Fibroblast of lung (primary cell): ENCODE data around the gene EIF5. TPM values are rescaled to one million over a fixed set of nuclear protein-coding genes. Genes with fewer than 3 reads are reported as not detected.
"Not testable (repeated sequence)": the region's sequence is repeated elsewhere in the genome, so short reads cannot be mapped to it uniquely, and the experiment has no call there.

Experiments used
- DNase-seq, 2 donors: peaks; one replicate each; pipeline versions ENCODE4 v3.0.0 to v3.0.0-alpha.2; 2010; ENCODE audit warnings: low read depth in 2 of 2
- H2AFZ ChIP-seq: 2 replicates; pipeline ENCODE4 v1.5.1; 2012; ENCODE audit warnings: low read length, control low read depth, inconsistent platforms
- H3K27ac ChIP-seq: 2 replicates; pipeline ENCODE4 v1.5.1; 2011; ENCODE audit warnings: low read length, control low read depth; ENCODE audit not compliant: insufficient read depth
- H3K27me3 ChIP-seq: 2 replicates; pipeline ENCODE4 v1.5.1; 2011; ENCODE audit warnings: mild to moderate bottlenecking, low read length; ENCODE audit not compliant: control insufficient read depth, insufficient read depth
- H3K36me3 ChIP-seq: 2 replicates; pipeline ENCODE4 v1.5.1; 2011; ENCODE audit warnings: low read length; ENCODE audit not compliant: control insufficient read depth, insufficient read depth
- H3K4me1 ChIP-seq: 2 replicates; pipeline ENCODE4 v1.5.1; 2011; ENCODE audit warnings: low read length; ENCODE audit not compliant: control insufficient read depth, insufficient read depth; ENCODE audit errors: extremely low read depth
- H3K4me2 ChIP-seq: 2 replicates; pipeline ENCODE4 v1.5.1; 2011; ENCODE audit warnings: low read length, control low read depth; ENCODE audit not compliant: insufficient read depth; ENCODE audit errors: extremely low read depth
- H3K4me3 ChIP-seq, 4 experiments: fragments of 200-600 bp in 1 of 4; sonication (generic) in 1 of 4; replicated peaks in 1 of 4; 2 replicates each; pipeline ENCODE4 v1.5.1; 2011 to 2016; ENCODE audit warnings: low read length in 4 of 4, low read depth in 3 of 4, mild to moderate bottlenecking in 3 of 4, control low read depth in 2 of 4, inconsistent platforms in 1 of 4, mixed read lengths in 1 of 4; ENCODE audit not compliant: insufficient read depth in 1 of 4; ENCODE audit errors: control extremely low read depth in 1 of 4
- H3K79me2 ChIP-seq: 2 replicates; pipeline ENCODE4 v1.5.1; 2012; ENCODE audit warnings: mild to moderate bottlenecking, low read length, inconsistent platforms; ENCODE audit not compliant: control insufficient read depth, insufficient read depth
- H3K9ac ChIP-seq: 2 replicates; pipeline ENCODE4 v1.5.1; 2011; ENCODE audit warnings: mild to moderate bottlenecking, low read length, control low read depth; ENCODE audit not compliant: insufficient read depth
- H3K9me3 ChIP-seq: 2 replicates; pipeline ENCODE4 v1.5.1; 2012; ENCODE audit warnings: low read depth, low read length; ENCODE audit not compliant: control insufficient read depth, insufficient read depth
- H4K20me1 ChIP-seq: 2 replicates; pipeline ENCODE4 v1.5.1; 2011; ENCODE audit warnings: low read length; ENCODE audit not compliant: control insufficient read depth, insufficient read depth; ENCODE audit errors: extremely low read depth
- CTCF ChIP-seq, 2 donors: IDR thresholded peaks in 1 of 2; conservative IDR thresholded peaks in 1 of 2; 1 replicate in 1 of 2; 2 replicates in 1 of 2; pipeline ENCODE4 v1.5.1; 2011 to 2012; ENCODE audit warnings: low read length in 2 of 2, control low read depth in 1 of 2, inconsistent platforms in 1 of 2, low read depth in 1 of 2, mild to moderate bottlenecking in 1 of 2
- EZH2 ChIP-seq: IDR thresholded peaks from 2 replicates; pipeline ENCODE4 v1.5.1; 2012; ENCODE audit warnings: low read length, control low read depth, mild to moderate bottlenecking; ENCODE audit errors: missing control alignments
- polyA plus RNA-seq, 2 donors: library from polyadenylated mRNA; depleted of rRNA in 1 of 2; stranded (reverse) in 1 of 2; unstranded in 1 of 2; fragments of >200 nt; gene quantifications; 2 replicates each; pipeline ENCODE4 v1.2.1, GENCODE V29; 2011 to 2012; ENCODE audit warnings: missing spikeins in 1 of 2
- total RNA-seq: library from RNA; depleted of rRNA; stranded (reverse); fragments of >200 nt; gene quantifications from 2 replicates; pipeline ENCODE4 v1.2.1, GENCODE V29; 2014

EIF5 gene
- total and polyA plus RNA-seq, 2 donors (not counting 1 experiment from before 2014, with no cell fraction given) = 185 to 400 TPM

DNA sequence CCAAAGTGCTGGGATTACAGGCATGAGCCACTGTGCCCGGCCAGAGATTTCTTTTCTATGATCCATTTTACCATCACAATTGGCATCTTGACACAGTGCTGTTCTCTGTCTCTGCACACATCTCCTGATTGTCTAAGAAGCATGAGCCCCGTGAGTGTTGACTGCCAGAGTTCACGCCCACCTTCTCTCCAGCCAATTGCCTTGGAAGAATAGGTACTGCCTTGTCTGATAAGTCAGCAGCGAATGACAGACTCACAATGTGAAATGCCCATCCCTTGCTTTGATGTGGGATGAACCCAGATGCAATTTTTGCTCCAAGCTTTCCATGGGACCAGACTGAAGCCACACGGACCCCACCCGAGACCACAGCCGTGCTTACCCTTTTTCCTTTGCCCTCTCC is 19.3 kb downstream of the EIF5 start:
- Histone ChIP-seq H3K4me3 (no peak overlapping the region), H3K79me2 (no peaks in the 10 kb centered on the region), H3K36me3 (no peaks in the 10 kb centered on the region), H3K4me2 (no peak overlapping the region), H3K4me1 (peaks cover 2% of the 10 kb centered on the region), H3K27me3 (no peaks in the 10 kb centered on the region), H3K9me3 (no peaks in the 10 kb centered on the region), H3K9ac (no peak overlapping the region), H2AFZ (no peak overlapping the region), H3K27ac (no peak overlapping the region), H4K20me1 (no peaks in the 10 kb centered on the region)
- DNase-seq = no peak
- no peak for TF ChIP-seq EZH2
- TF ChIP-seq CTCF (conservative IDR thresholded peaks at IDR 0.05 in 1 of 2, IDR thresholded peaks at IDR 0.05 in 1 of 2; ENCODE audit: low read depth in 1 of 2, low read length in 2 of 2) = no peak

DNA sequence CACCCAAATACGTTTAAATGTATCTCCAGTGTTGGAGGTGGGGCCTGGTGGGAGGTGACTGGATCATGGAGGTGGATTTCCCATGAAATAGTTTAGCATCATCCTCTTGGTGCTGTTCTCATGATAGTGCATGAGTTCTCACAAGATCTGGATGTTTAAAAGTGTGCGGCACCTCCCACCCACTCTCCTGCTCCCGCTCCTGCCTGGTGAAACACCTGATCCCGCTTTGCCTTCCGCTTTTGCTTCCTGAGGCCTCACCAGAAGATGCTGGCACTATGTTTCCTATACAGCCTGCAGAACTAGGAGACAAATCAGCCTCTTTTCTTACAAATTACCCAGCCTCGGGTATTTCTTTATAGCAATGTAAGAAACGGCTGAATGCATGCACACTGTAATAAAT is 20.1 kb downstream of the EIF5 start:
- Histone ChIP-seq H3K4me2 (no peak overlapping the region), H4K20me1 (no peaks in the 10 kb centered on the region), H3K4me3 (no peak overlapping the region), H2AFZ (no peak overlapping the region), H3K79me2 (no peaks in the 10 kb centered on the region), H3K9ac (no peak overlapping the region), H3K27ac (no peak overlapping the region), H3K4me1 (peaks cover 2% of the 10 kb centered on the region), H3K27me3 (no peaks in the 10 kb centered on the region), H3K9me3 (no peaks in the 10 kb centered on the region), H3K36me3 (no peaks in the 10 kb centered on the region)
- DNase-seq = no peak
- TF ChIP-seq EZH2 (no peak), CTCF (conservative IDR thresholded peaks at IDR 0.05 in 1 of 2, IDR thresholded peaks at IDR 0.05 in 1 of 2; ENCODE audit: low read depth in 1 of 2, low read length in 2 of 2) (no peak)

DNA sequence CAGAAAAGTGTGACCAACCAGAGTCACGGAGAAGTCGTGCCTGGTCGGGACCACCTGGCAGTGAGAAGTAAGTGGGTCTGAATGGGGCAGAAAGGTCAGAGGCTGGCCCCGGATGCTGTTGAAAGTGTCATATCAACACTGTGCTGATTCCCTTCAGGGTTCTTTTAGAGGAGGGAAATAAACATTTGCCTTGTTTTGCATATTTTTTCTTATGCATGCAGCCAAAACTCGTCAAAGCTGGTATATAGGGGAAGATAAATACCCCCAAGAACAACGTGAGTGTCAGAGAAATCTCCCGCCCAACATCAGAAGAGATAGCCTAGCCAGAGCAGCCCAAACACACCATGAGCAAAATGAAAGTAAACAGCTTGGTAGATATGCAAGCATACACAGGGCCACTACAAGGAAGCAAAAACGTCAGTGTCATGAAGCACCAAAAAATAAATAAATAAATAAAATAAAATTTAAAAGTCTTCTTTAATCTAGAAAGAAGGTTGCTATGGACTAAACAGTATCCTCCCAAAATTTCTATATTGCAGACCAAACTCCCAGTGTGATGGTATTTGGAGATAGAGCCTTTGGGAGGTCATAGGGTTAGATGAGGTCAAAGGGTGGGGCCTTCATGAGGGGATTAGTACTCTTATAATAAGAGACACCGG is 22.1 kb downstream of the EIF5 start:
- no peaks in the 10 kb centered on the region for H3K27me3 ChIP-seq
- no peaks in the 10 kb centered on the region for H4K20me1 ChIP-seq
- no peak overlapping the region for H3K4me3 ChIP-seq
- peaks cover 2% of the 10 kb centered on the region for H3K4me1 ChIP-seq
- no peak overlapping the region for H3K27ac ChIP-seq
- H3K79me2 ChIP-seq = no peaks in the 10 kb centered on the region
- H3K9ac ChIP-seq = no peak overlapping the region
- TF ChIP-seq EZH2 (no peak), CTCF (conservative IDR thresholded peaks at IDR 0.05 in 1 of 2, IDR thresholded peaks at IDR 0.05 in 1 of 2; ENCODE audit: low read depth in 1 of 2, low read length in 2 of 2) (no peak)
- peak in 1 of 2 donors; percentile 40 for DNase-seq
- H3K36me3 ChIP-seq = no peaks in the 10 kb centered on the region
- H3K4me2 ChIP-seq = peak overlapping the region; percentile 62
- peak overlapping the region; percentile 73 for H2AFZ ChIP-seq
- no peaks in the 10 kb centered on the region for H3K9me3 ChIP-seq

GRCh38 chr14:103357552-103357951 is 23.5 kb downstream of the EIF5 start:
- H3K4me3 ChIP-seq, H3K9ac ChIP-seq, H3K4me1 ChIP-seq, H3K9me3 ChIP-seq, H3K79me2 ChIP-seq, H3K27ac ChIP-seq, H3K27me3 ChIP-seq, H3K4me2 ChIP-seq, H3K36me3 ChIP-seq, DNase-seq, H4K20me1 ChIP-seq, H2AFZ ChIP-seq: not testable (repeated sequence)
